Jurkat, Clone E6-1 (cell line): Measurements from ENCODE around the gene ATG13.
"Not testable (repeated sequence)": the region's sequence is repeated elsewhere in the genome, so short reads cannot be mapped to it uniquely, and the experiment has no call there.

Experiments
- DNase-seq: peaks from one replicate; pipeline ENCODE4 v3.0.0-alpha.2; 2011; ENCODE audit warnings: low read depth, low spot score
- H3K4me3 ChIP-seq: 2 replicates; pipeline ENCODE4 v1.5.1; 2011; ENCODE audit warnings: mild to moderate bottlenecking, low read length, control low read depth, moderate library complexity

The ATG13 gene

DNA sequence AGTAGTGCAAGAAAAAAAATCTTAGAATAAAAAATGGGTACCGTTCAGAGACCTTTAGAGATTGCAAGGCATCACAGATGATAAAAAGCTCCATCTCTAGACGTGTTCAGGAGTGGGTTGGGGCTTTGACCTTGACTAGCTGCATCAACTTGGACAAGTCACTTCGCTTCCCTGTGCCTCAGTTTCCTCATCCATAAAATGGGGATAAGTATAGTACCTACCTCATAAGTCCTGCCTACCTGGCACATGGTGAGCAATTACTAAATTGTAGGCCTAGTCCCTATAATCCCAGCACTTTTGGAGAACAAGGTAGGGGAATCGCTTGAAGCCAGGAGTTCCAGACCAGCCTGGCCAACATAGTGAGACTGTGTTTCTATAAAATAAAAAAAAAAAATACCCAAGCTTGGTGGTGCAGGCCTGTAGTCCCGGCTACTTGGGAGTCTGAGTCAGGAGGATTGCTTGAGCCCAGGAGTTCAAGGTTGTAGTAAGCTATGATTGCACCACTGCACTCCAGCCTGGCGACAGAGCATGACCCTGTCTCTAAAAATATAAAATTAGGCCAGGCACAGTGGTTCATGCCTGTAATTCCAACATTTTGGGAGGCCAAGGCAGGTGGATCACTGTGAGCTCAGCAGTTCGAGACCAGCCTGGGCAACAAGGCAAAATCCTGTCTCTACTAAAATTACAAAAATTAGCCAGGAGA is 95.7 kb downstream of the ATG13 start:
- no peak for DNase-seq
- H3K4me3 ChIP-seq = no peak overlapping the region

DNA sequence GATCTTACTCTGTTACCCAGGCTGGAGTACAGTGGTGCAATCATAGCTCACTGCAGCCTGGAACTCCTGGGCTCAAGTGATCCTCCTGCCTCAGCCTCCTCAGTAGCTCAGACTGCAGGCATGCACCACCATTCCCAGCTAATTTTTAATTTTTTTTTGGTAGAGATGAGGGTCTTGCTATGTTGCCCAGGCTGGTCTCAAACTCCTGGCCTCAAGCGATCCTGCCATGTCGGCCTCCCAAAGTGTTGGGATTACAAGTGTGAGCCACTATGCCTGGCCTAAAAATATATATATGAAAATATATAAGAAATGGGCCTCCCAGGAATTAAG is 100.4 kb downstream of the ATG13 start:
- not testable (repeated sequence) for H3K4me3 ChIP-seq, DNase-seq

DNA sequence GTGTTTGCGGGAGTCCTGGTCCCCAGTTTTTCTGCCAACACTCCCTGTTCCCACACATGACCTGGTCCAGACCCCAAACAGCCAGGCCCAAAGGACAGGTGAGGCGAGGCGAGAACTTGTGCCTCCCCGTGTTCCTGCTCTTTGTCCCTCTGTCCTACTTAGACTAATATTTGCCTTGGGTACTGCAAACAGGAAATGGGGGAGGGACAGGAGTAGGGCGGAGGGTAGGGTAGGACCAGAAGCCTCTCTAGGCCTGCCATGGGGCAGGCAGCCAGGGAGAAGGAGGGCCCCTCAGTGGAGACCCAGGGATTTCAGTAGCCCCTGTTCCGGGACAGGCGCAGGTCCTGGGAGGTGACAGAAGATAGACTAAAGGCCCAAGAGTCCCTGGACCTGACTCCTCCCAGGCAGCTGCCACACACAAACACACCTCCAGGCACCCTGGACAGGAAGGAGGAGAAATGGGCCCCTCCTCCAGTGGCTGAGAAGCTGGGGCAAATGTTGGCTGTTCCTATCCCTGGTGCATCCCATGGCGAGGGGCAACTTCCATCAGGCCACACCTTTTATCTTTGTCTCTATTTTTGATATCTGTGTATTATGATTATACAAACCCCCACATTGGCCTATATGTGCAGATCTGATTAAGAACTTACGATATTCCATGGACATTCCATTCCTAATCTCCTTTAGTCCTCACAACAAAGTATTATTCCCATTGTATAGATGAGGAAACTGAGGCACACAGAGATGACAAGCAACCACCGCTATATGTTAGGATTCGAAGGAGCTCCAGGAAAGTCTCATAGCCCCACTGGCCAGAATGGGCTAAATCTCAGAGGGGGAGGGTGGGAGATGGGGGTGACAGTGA is 101.0 kb downstream of the ATG13 start:
- DNase-seq = no peak
- H3K4me3 ChIP-seq = no peak overlapping the region

DNA sequence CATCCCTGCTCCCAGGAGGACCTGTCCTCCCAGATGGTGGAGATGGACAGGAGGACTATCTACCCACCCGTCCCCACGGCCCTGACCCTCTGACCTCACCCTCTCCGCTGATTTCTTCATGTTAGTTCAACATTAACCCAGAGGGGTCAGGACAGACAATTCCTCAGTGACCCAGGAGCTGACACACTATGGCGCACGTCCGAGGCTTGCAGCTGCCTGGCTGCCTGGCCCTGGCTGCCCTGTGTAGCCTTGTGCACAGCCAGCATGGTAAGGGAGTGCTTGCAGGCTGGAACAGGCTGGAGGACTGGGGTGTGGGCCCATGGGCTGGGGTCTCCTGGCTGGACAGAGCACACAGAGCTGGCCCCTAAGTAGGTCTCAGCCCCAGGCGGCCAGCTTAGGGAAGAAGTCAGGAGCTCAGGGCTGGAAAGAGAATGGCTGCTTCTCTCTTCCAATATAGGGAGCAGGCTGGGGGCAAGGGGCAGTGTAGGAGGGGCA is 101.7 kb downstream of the ATG13 start, which contains the start of gene F2:
TSS of gene F2 (plus strand) at position 166 of the 495 bp plus-strand sequence. CDS start at position 189, 23 bp downstream.
- no peak within 1 kb of the TSS for H3K4me3 ChIP-seq
- DNase-seq = no peak

DNA sequence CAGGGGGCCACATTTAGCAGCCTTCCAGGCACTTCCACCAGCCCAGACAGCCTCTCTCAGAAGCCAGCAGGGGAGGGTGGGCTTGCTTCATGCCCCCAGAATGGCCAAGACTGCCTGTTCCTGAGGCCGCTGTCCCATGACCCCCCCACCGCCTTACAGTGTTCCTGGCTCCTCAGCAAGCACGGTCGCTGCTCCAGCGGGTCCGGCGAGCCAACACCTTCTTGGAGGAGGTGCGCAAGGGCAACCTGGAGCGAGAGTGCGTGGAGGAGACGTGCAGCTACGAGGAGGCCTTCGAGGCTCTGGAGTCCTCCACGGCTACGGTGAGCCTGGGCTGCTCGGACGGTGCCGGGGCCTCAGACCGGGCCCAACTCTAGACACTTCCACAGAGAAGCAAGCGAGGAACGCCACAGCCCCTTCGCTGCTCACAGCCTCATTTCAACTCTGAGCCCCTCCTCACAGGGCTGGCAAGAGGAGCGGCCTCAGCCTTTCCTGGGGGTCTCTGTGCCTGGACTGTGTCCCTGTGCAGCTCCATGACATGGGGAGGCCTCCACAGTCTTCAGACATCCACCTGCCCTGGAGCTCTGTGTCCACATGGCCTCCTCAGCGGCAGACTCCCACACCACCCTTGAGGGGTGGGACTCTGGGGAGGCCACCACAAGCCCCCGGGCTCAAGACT is 102.3 kb downstream of the ATG13 start:
- H3K4me3 ChIP-seq = no peak overlapping the region
- no peak for DNase-seq

DNA sequence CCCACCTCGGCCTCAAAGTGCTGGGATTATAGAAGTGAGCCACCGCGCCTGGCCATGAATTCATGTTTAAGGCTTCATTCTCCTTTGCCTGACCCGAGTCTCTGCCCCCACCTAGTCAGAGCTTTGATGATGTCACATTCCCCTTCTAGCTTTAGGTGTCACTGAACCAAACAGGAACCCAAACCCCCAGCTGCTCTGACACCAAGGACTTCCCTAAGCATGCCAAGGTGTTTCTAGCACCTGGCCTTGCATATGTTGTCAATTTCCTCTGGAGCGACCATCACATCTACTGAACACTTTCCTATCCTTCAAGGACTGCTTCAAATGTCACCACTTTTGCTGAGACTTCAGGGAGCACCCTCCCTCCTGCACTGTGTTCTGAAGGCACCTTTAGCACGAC is 103.9 kb downstream of the ATG13 start:
- no peak for DNase-seq
- no peak overlapping the region for H3K4me3 ChIP-seq

DNA sequence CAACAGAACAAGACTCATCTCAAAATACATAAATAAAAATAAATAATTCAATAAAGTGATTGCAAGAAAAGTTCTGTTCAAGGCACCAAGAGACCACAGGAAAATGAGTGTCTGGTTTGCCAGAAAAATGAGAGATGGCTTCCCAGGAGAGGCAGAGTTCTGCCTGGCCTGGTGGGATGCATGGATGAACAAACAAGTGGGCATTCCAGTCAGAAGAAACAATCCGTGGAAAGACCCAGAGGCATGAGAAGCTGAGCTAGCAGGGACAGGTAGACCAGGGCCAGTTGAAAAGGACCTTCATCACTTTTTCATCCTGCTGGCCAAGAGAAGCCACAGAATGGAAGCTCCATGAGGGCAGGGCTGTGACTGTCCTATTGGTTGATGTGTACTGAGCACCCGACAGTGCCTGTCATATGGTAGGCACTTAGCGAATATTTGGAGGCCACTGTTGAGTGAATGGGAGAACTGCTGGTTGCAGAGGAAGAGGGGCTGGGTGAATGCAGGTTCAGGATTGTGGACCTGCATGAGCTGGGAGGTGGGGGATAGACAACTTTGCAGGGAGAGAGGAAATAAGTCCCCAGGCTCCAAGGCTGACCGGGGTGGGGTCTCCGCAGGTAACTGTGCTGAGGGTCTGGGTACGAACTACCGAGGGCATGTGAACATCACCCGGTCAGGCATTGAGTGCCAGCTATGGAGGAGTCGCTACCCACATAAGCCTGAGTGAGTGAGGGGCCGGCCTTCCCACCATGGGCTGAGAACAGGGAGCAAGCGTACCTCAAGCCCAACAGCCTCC is 105.4 kb downstream of the ATG13 start:
- H3K4me3 ChIP-seq = no peak overlapping the region
- DNase-seq = no peak

DNA sequence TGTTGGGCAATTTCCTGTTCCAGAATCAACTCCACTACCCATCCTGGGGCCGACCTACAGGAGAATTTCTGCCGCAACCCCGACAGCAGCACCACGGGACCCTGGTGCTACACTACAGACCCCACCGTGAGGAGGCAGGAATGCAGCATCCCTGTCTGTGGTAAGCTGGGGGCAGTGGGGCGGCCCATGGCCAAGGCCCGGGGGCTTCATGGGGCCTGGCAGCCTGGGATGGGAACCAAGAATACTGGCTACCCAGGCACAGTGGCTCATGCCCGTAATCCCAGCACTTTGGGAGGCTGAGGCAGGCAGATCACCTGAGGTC is 106.0 kb downstream of the ATG13 start:
- no peak for DNase-seq
- H3K4me3 ChIP-seq = no peak overlapping the region

DNA sequence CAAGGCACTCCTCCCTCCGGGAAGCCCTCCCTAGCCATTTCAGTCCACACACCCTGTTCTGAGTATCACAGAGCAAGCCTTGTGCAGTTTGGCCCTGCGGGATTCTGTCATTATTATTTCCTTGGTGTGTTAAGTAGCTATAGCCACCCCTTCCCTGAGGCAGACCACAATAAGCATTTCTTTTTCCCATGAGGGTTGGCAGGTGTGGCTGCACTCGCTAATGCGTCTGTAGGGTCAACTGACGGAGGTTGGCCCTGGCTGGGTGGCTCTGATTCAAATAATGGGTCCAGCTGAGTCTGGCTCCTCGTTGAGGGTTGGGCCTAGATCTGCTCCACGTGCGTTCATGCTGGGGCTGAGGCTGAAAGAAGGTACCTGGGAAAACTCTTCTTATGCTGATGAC is 106.7 kb downstream of the ATG13 start:
- DNase-seq = no peak
- no peak overlapping the region for H3K4me3 ChIP-seq
